Measurements from ENCODE around the gene ADAMTSL4.
"Not testable (repeated sequence)": the region's sequence is repeated elsewhere in the genome, so short reads cannot be mapped to it uniquely, and the experiment has no call there.

DNA sequence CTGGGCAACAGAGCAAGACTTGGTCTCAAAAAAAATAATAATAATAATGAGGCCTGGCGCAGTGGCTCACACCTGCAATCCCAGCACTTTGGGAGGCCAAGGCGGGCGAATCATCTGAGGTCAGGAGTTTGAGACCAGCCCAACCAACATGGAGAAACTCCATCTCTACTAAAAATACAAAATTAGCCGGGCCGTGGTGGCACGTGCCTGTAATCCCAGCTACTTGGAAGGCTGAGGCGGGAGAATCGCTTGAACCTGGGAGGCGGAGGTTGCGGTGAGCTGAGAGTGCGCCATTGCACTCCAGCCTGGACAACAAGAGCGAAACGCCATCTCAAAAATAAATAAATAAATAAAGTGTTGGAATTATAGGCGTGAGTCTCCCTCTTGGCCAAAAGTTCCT is 32.8 kb downstream of the ADAMTSL4 start:
- not testable (repeated sequence) for TF ChIP-seq POLR2AphosphoS5 (IDR thresholded peaks at IDR 0.05; ENCODE audit: low read depth, low read length); CTCF (IDR thresholded peaks at IDR 0.05 in 2 of 3, conservative IDR thresholded peaks at IDR 0.05 in 1 of 3; ENCODE audit: borderline replicate concordance in 1 of 3, insufficient read depth in 1 of 3, low read depth in 2 of 3, low read length in 2 of 3); EZH2 (IDR thresholded peaks at IDR 0.05)
